BE2C (cell line): Measurements from ENCODE around the gene PTK7.
A peak's percentile ranks its signal among the peaks of the same experiment; 100 is the strongest.

Experiments
- DNase-seq: peaks from one replicate; pipeline ENCODE4 v3.0.0-alpha.2; 2020
- H3K27me3 ChIP-seq: fragments of 250-450 bp; sonication (Bioruptor Pico); 2 replicates; pipeline ENCODE4 v1.5.1; 2020; ENCODE audit warnings: mild to moderate bottlenecking
- H3K36me3 ChIP-seq: fragments of 250-450 bp; sonication (Bioruptor Pico); 2 replicates; pipeline ENCODE4 v1.5.1; 2020; ENCODE audit warnings: mild to moderate bottlenecking
- H3K4me1 ChIP-seq: fragments of 250-450 bp; sonication (Bioruptor Pico); 2 replicates; pipeline ENCODE4 v1.5.1; 2020
- H3K4me3 ChIP-seq: 2 replicates; pipeline ENCODE4 v1.5.1; 2011; ENCODE audit warnings: low read depth, low read length
- H3K9me3 ChIP-seq: fragments of 250-450 bp; sonication (Bioruptor Pico); 2 replicates; pipeline ENCODE4 v1.5.1; 2020
- TF ChIP-seq, protein P1 (sequence below): IDR thresholded peaks from 2 replicates; pipeline ENCODE4 v1.5.1; 2012; ENCODE audit warnings: mild to moderate bottlenecking, low read depth, low read length

PTK7 gene

GRCh38 chr6:43178150-43178549, 102.0 kb downstream of the PTK7 start:
- peaks cover 12% of the 10 kb centered on the region for H3K4me1 ChIP-seq
- TF ChIP-seq, protein P1, sequence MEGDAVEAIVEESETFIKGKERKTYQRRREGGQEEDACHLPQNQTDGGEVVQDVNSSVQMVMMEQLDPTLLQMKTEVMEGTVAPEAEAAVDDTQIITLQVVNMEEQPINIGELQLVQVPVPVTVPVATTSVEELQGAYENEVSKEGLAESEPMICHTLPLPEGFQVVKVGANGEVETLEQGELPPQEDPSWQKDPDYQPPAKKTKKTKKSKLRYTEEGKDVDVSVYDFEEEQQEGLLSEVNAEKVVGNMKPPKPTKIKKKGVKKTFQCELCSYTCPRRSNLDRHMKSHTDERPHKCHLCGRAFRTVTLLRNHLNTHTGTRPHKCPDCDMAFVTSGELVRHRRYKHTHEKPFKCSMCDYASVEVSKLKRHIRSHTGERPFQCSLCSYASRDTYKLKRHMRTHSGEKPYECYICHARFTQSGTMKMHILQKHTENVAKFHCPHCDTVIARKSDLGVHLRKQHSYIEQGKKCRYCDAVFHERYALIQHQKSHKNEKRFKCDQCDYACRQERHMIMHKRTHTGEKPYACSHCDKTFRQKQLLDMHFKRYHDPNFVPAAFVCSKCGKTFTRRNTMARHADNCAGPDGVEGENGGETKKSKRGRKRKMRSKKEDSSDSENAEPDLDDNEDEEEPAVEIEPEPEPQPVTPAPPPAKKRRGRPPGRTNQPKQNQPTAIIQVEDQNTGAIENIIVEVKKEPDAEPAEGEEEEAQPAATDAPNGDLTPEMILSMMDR, result no peak
- peaks cover 43% of the 10 kb centered on the region for H3K36me3 ChIP-seq
- H3K4me3 ChIP-seq, result no peak overlapping the region
- H3K9me3 ChIP-seq, result no peaks in the 10 kb centered on the region
- no peak for DNase-seq
- H3K27me3 ChIP-seq, result no peaks in the 10 kb centered on the region

- Histone ChIP-seq H3K36me3 (peaks cover 40% of the 10 kb centered on the region), H3K27me3 (no peaks in the 10 kb centered on the region), H3K4me3 (no peak overlapping the region), H3K9me3 (no peaks in the 10 kb centered on the region), H3K4me1 (peaks cover 4% of the 10 kb centered on the region; the same call in 1 of the 2 replicates)
- TF ChIP-seq, protein P1, result no peak
- DNase-seq, result no peak
These were observed 103.1 kb downstream of the PTK7 start for GRCh38 chr6:43178951-43179830.

DNA sequence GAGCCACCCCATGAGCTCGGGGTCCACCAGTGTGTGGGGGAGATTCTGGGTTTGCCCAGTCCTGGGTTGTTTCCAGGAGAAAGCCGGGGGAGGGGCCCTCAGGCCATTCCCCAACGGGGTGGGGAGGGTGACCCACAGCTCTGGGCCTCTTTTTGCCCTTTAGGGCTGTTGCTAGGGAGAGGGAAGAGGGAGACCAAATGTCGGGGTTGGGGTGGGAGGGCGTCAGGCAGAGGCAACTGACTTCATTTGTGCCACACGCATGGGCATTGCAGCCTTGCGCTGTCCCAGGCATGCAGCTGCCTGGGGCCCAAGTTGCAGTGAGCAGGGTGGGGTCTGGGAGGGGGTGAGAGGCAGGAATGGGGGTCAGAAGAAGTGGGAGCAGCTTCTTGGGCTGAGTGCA, 103.9 kb downstream of the PTK7 start:
- Histone ChIP-seq H3K9me3 (no peaks in the 10 kb centered on the region), H3K4me3 (no peak overlapping the region), H3K36me3 (peaks cover 36% of the 10 kb centered on the region), H3K4me1 (no peaks in the 10 kb centered on the region; the same call in 1 of the 2 replicates), H3K27me3 (no peaks in the 10 kb centered on the region)
- TF ChIP-seq, protein P1, result no peak
- no peak for DNase-seq

DNA sequence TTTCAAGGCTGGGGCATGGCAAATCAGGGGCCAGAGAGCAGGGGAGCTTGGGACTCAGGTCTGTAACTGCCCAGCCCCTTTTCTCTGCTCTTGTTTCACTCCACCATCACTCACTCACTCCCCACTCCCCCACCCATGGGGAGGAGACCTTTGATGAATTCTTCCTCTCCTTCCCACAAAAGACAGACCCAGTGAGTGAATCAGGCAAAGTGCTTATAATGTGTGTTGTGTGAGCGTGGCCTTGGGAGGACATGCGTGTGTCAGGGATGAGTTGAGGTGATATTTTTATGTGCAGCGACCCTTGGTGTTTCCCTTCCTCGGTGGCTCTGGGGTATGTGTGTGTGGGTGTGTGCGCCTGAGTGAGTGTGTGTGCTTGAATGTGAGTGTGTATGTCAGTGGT, 104.9 kb downstream of the PTK7 start:
- Histone ChIP-seq H3K36me3 (peaks cover 27% of the 10 kb centered on the region), H3K4me3 (no peak overlapping the region), H3K4me1 (no peaks in the 10 kb centered on the region), H3K9me3 (no peaks in the 10 kb centered on the region), H3K27me3 (no peaks in the 10 kb centered on the region)
- TF ChIP-seq, protein P1, result no peak
- DNase-seq, result no peak

DNA sequence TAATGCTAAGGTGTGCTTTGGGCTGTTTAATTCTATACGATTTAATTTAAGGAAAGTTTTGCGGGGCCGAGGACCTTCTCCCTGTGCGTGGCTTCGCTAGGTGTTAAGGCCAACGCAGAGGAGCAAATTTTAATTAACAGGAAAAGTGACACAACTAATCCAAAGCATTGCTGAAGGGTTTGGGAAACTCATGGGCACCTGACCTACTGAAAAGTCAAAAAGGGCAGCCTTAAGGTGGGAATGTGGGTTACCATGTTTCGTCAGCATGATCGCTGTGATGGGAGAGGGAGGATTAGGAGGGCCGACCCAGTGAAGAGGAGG, 105.5 kb downstream of the PTK7 start:
- H3K36me3 ChIP-seq, result peaks cover 21% of the 10 kb centered on the region
- no peaks in the 10 kb centered on the region for H3K27me3 ChIP-seq
- TF ChIP-seq, protein P1, result no peak
- H3K4me1 ChIP-seq, result no peaks in the 10 kb centered on the region
- H3K9me3 ChIP-seq, result no peaks in the 10 kb centered on the region
- peak overlapping the region; percentile 81 for H3K4me3 ChIP-seq
- no peak for DNase-seq
